OCI-LY1 (cell line): ENCODE data around the gene UBE4B.
"Not testable (repeated sequence)": the region's sequence is repeated elsewhere in the genome, so short reads cannot be mapped to it uniquely, and the experiment has no call there.

Source experiments
- EZH2 ChIP-seq: fragments of 200-600 bp; sonication (generic), shearing (Covaris generic); IDR thresholded peaks from 2 replicates; pipeline ENCODE4 v1.8.0; 2017; ENCODE audit warnings: borderline replicate concordance, mixed run types, mild to moderate bottlenecking, antibody characterized with exemption, low read length, moderate library complexity, mixed read lengths
- TF ChIP-seq, protein P1 (sequence below): fragments of 200-600 bp; sonication (generic), shearing (Covaris generic); IDR thresholded peaks from 2 replicates; pipeline ENCODE4 v1.5.1; 2017; ENCODE audit warnings: mild to moderate bottlenecking, antibody characterized with exemption, low read length, moderate library complexity, mixed read lengths

DNA sequence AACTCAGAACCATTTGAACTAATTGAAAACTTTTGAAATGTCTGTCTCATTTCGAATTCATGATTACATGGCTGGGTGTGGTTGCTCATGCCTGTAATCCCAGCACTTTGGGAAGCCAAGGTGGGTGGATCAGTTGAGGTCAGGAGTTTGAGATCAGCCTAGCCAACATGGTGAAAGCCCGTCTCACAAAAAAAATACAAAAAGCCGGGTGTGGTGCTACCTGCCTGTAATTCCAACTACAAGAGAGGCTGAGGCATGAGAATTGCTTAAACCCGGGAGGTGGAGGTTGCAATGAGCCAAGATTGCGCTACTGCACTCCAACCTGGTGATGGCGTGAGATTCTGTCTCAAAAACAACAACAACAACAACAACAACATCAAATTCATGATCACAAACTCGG, 40.6 kb downstream of the UBE4B start:
- TF ChIP-seq, protein P1, sequence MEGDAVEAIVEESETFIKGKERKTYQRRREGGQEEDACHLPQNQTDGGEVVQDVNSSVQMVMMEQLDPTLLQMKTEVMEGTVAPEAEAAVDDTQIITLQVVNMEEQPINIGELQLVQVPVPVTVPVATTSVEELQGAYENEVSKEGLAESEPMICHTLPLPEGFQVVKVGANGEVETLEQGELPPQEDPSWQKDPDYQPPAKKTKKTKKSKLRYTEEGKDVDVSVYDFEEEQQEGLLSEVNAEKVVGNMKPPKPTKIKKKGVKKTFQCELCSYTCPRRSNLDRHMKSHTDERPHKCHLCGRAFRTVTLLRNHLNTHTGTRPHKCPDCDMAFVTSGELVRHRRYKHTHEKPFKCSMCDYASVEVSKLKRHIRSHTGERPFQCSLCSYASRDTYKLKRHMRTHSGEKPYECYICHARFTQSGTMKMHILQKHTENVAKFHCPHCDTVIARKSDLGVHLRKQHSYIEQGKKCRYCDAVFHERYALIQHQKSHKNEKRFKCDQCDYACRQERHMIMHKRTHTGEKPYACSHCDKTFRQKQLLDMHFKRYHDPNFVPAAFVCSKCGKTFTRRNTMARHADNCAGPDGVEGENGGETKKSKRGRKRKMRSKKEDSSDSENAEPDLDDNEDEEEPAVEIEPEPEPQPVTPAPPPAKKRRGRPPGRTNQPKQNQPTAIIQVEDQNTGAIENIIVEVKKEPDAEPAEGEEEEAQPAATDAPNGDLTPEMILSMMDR: not testable (repeated sequence)
- TF ChIP-seq EZH2: not testable (repeated sequence)
